DOHH2 (cell line): ENCODE measurements around the gene UNC5C.
A peak's percentile ranks its signal among the peaks of the same experiment; 100 is the strongest.

Experiments
- H3F3A ChIP-seq: fragments of 200-600 bp; sonication (generic), shearing (Covaris generic); 2 replicates; pipeline ENCODE4 v1.6.0; 2016; ENCODE audit warnings: antibody characterized with exemption, mild to moderate bottlenecking; ENCODE audit not compliant: control insufficient read depth, insufficient read depth
- H3K27ac ChIP-seq: fragments of 200-600 bp; sonication (generic); 2 replicates; pipeline ENCODE4 v1.5.1; 2014; ENCODE audit warnings: low read depth, mild to moderate bottlenecking, low read length, moderate library complexity
- H3K27me3 ChIP-seq: fragments of 200-600 bp; sonication (generic); 2 replicates; pipeline ENCODE4 v1.6.1; 2014; ENCODE audit warnings: mild to moderate bottlenecking, low read length, mixed read lengths; ENCODE audit not compliant: control insufficient read depth
- H3K36me3 ChIP-seq: fragments of 200-600 bp; sonication (generic); 2 replicates; pipeline ENCODE4 v1.6.1; 2014; ENCODE audit warnings: mild to moderate bottlenecking, low read length, moderate library complexity, mixed read lengths; ENCODE audit not compliant: control insufficient read depth
- H3K4me1 ChIP-seq: fragments of 200-600 bp; sonication (generic); 2 replicates; pipeline ENCODE4 v1.6.1; 2014; ENCODE audit warnings: mild to moderate bottlenecking, low read length, mixed read lengths; ENCODE audit not compliant: control insufficient read depth
- H3K4me2 ChIP-seq: fragments of 200-600 bp; sonication (generic); 2 replicates; pipeline ENCODE4 v1.6.0; 2014; ENCODE audit warnings: mild to moderate bottlenecking, low read length, moderate library complexity
- H3K4me3 ChIP-seq: fragments of 200-600 bp; sonication (generic); 2 replicates; pipeline ENCODE4 v1.5.1; 2014; ENCODE audit warnings: mild to moderate bottlenecking, low read length, mixed read lengths
- H3K79me2 ChIP-seq: fragments of 200-600 bp; sonication (generic); 2 replicates; pipeline ENCODE4 v1.6.1; 2014; ENCODE audit warnings: mild to moderate bottlenecking, low read length, mixed read lengths; ENCODE audit not compliant: control insufficient read depth
- H3K9me2 ChIP-seq: fragments of 200-600 bp; sonication (generic); replicated peaks from 2 replicates; pipeline ENCODE4 v1.6.1; 2014; ENCODE audit warnings: mild to moderate bottlenecking, low read length, mixed read lengths; ENCODE audit not compliant: control insufficient read depth
- H3K9me3 ChIP-seq: fragments of 200-600 bp; sonication (generic); 2 replicates; pipeline ENCODE4 v1.6.1; 2014; ENCODE audit warnings: antibody characterized with exemption, low read length, mixed read lengths; ENCODE audit not compliant: control insufficient read depth, insufficient read depth
- H4K20me1 ChIP-seq: fragments of 200-600 bp; sonication (generic); 2 replicates; pipeline ENCODE4 v1.6.0; 2014; ENCODE audit warnings: low read depth, mild to moderate bottlenecking, antibody characterized with exemption, low read length, moderate library complexity; ENCODE audit not compliant: control insufficient read depth, insufficient read depth
- CTCF ChIP-seq: fragments of 200-600 bp; sonication (generic); IDR thresholded peaks from one replicate; pipeline ENCODE4 v1.5.1; 2014; ENCODE audit warnings: antibody characterized with exemption, mild to moderate bottlenecking, low read depth, low read length; ENCODE audit not compliant: poor library complexity, severe bottlenecking
- EZH2phosphoT487 ChIP-seq: fragments of 200-600 bp; sonication (generic); IDR thresholded peaks from 2 replicates; pipeline ENCODE4 v1.6.1; 2017; ENCODE audit warnings: borderline replicate concordance, mild to moderate bottlenecking, antibody characterized with exemption, low read length, moderate library complexity, mixed read lengths

UNC5C gene

GRCh38 chr4:95155759-95156451 is 392.9 kb downstream of the UNC5C start:
- Histone ChIP-seq H3K27me3 (no peaks in the 10 kb centered on the region), H3K79me2 (no peaks in the 10 kb centered on the region), H4K20me1 (no peaks in the 10 kb centered on the region), H3K36me3 (no peaks in the 10 kb centered on the region), H3K4me2 (no peak overlapping the region), H3K4me1 (no peaks in the 10 kb centered on the region), H3K9me3 (no peaks in the 10 kb centered on the region), H3K27ac (no peak overlapping the region), H3K4me3 (no peak overlapping the region), H3F3A (no peaks in the 10 kb centered on the region), H3K9me2 (no peaks in the 10 kb centered on the region)
- TF ChIP-seq CTCF, result peak; percentile 74
- no peak for TF ChIP-seq EZH2phosphoT487

- TF ChIP-seq EZH2phosphoT487 (no peak), CTCF (no peak)
- Histone ChIP-seq H3K9me2 (no peaks in the 10 kb centered on the region), H3K4me2 (no peak overlapping the region), H3K4me3 (no peak overlapping the region), H3K79me2 (no peaks in the 10 kb centered on the region), H3K4me1 (no peaks in the 10 kb centered on the region), H3K27ac (no peak overlapping the region), H3F3A (no peaks in the 10 kb centered on the region), H3K9me3 (no peaks in the 10 kb centered on the region), H4K20me1 (no peaks in the 10 kb centered on the region), H3K27me3 (no peaks in the 10 kb centered on the region), H3K36me3 (no peaks in the 10 kb centered on the region)
These were observed 395.6 kb downstream of the UNC5C start for GRCh38 chr4:95153182-95153581.

GRCh38 chr4:95151255-95151654 is 397.5 kb downstream of the UNC5C start:
- Histone ChIP-seq H3K9me2 (no peaks in the 10 kb centered on the region), H3K27ac (no peak overlapping the region), H4K20me1 (no peaks in the 10 kb centered on the region), H3K4me1 (no peaks in the 10 kb centered on the region), H3K79me2 (no peaks in the 10 kb centered on the region), H3K27me3 (no peaks in the 10 kb centered on the region), H3K9me3 (no peaks in the 10 kb centered on the region), H3K4me3 (no peak overlapping the region), H3K36me3 (no peaks in the 10 kb centered on the region), H3K4me2 (no peak overlapping the region), H3F3A (no peaks in the 10 kb centered on the region)
- no peak for TF ChIP-seq CTCF
- TF ChIP-seq EZH2phosphoT487, result no peak
